ENCODE results near the gene KRT12. TPM values are rescaled to one million over a fixed set of nuclear protein-coding genes. Genes with fewer than 3 reads are reported as not detected.

KRT12 gene
- polyA plus RNA-seq, 1 experiment: not detected

DNA sequence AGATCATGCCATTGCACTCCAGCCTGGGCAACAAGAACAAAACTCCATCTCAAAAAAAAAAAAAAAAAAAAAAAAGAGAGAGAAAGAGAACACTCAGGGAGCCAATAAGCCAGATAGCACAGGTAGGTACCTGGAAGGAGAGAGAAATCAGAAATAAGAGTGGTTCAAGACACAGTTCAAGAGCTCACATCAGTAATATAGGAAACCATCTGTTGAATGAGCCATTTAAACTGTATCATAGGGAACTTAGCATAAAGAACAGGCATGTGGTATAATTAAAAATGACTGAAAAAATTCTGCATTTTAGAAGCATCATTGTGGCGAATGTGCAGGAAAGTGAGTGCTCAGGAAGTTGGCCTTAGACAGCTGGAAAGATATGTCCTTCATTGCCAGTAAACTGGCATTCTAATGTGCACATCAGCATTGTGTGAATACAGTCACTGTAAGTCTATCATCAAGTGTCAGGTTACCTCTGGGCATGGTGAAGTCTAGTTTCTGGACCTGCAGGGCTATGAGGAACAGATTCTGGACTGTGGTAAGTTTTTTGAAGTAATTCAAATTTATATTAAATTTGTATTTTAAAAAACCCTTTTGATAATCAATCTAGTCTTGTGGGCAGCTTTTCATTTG, 20.4 kb downstream of the KRT12 start:
- TF ChIP-seq, protein P1, sequence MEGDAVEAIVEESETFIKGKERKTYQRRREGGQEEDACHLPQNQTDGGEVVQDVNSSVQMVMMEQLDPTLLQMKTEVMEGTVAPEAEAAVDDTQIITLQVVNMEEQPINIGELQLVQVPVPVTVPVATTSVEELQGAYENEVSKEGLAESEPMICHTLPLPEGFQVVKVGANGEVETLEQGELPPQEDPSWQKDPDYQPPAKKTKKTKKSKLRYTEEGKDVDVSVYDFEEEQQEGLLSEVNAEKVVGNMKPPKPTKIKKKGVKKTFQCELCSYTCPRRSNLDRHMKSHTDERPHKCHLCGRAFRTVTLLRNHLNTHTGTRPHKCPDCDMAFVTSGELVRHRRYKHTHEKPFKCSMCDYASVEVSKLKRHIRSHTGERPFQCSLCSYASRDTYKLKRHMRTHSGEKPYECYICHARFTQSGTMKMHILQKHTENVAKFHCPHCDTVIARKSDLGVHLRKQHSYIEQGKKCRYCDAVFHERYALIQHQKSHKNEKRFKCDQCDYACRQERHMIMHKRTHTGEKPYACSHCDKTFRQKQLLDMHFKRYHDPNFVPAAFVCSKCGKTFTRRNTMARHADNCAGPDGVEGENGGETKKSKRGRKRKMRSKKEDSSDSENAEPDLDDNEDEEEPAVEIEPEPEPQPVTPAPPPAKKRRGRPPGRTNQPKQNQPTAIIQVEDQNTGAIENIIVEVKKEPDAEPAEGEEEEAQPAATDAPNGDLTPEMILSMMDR (IDR thresholded peaks at IDR 0.05; ENCODE audit: insufficient read depth, low read depth, low read length): no peak
- no peak for DNase-seq (ENCODE audit: low read depth)
- H3K27me3 ChIP-seq (ENCODE audit: control insufficient read depth, insufficient read depth, low read length): no peaks in the 10 kb centered on the region
- POLR2A ChIA-PET: no interaction called here
- no peaks in the 10 kb centered on the region for H3K36me3 ChIP-seq (ENCODE audit: control insufficient read depth, insufficient read depth, low read length)
- H3K4me3 ChIP-seq (ENCODE audit: low read depth, low read length): no peak overlapping the region
- CTCF ChIA-PET: interaction anchor here (1.1 to 2.4 kb wide), 3 partner anchors 10 to 816 kb away, joined by 5 to 6 read pairs (median 6); no protein-coding TSS in a partner anchor

DNA sequence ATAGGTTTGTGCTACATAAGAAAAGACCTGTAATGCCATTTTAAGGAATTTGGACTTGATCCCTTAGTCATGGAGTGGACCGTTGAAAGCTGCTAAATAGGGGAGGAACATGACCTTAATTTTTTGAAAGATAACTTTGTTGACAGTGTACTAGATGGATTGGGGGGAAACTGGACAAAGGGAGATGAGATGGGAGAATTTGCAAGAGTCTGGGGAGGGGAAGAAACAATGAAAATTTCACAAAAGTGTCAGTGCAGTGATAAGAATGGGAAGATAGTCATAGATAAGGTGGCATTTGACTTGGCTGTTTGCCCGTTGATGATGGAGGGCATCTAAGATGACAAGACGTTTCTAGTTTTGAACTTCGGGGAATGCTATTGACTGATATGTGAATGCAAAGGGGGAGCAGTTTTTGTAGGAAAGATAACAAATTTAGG, 22.3 kb downstream of the KRT12 start:
- TF ChIP-seq, protein P1 (IDR thresholded peaks at IDR 0.05; ENCODE audit: insufficient read depth, low read depth, low read length): no peak
- Histone ChIP-seq H3K36me3 (ENCODE audit: control insufficient read depth, insufficient read depth, low read length) (no peaks in the 10 kb centered on the region), H3K4me3 (ENCODE audit: low read depth, low read length) (no peak overlapping the region), H3K27me3 (ENCODE audit: control insufficient read depth, insufficient read depth, low read length) (no peaks in the 10 kb centered on the region)
- ChIA-PET CTCF (interaction anchor here (1.2 to 1.4 kb wide), 2 partner anchors 704 to 818 kb away, joined by 4 read pairs; no protein-coding TSS in a partner anchor), POLR2A (no interaction called here)
- DNase-seq (ENCODE audit: low read depth): no peak

DNA sequence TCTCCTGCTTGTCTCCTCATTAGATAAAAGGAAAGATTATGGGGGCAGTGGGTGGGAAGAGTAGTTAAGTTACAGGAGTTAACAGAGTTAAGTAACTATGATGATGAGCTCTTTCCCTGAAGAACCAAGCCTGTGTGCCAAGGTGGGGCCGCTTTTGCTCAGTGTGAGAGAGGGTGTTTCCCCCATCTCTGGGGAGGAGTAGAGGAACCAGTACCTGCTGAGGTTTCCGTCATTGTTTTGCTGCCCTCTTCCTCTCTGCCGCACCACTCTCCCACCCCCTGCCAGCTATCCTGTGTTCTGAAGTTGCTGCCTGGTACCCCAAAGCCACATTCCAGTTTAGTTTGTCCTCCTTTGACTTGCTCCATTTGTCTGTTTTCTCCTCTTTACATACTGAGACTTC, 23.8 kb downstream of the KRT12 start:
- ChIA-PET POLR2A (interaction anchor here (0.6 kb wide), 1 partner anchor 975 kb away, joined by 3 read pairs; no protein-coding TSS in a partner anchor), CTCF (interaction anchor here (1.1 to 1.5 kb wide), 2 partner anchors 819 to 822 kb away, joined by 4 read pairs; no protein-coding TSS in a partner anchor)
- no peaks in the 10 kb centered on the region for H3K36me3 ChIP-seq (ENCODE audit: control insufficient read depth, insufficient read depth, low read length)
- no peaks in the 10 kb centered on the region for H3K27me3 ChIP-seq (ENCODE audit: control insufficient read depth, insufficient read depth, low read length)
- no peak overlapping the region for H3K4me3 ChIP-seq (ENCODE audit: low read depth, low read length)
- DNase-seq (ENCODE audit: low read depth): no peak
- TF ChIP-seq, protein P1 (IDR thresholded peaks at IDR 0.05; ENCODE audit: insufficient read depth, low read depth, low read length): no peak

DNA sequence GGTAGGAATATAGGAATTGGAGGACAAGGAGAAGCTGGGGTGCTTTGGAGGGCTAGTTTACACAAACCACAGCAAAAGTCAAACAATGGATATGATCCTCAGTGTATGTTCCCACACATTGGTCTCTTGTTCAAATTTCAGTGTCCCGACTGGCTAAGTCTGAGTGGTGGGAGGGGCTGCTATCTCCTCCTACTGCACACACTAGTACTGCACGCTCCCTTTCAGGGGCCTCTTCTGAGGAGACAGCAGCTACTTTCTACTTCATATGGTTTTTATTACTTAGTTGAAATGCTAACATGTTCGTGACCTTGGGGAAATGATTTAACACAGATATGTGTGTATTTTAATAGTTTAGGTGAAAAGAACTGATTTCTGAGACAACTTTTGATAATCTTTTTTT, 25.8 kb downstream of the KRT12 start:
- no peaks in the 10 kb centered on the region for H3K36me3 ChIP-seq (ENCODE audit: control insufficient read depth, insufficient read depth, low read length)
- CTCF ChIA-PET: interaction anchor here (0.8 kb wide), 1 partner anchor 9 kb away, joined by 3 read pairs; no protein-coding TSS in a partner anchor
- no peak for DNase-seq (ENCODE audit: low read depth)
- no peaks in the 10 kb centered on the region for H3K27me3 ChIP-seq (ENCODE audit: control insufficient read depth, insufficient read depth, low read length)
- no peak overlapping the region for H3K4me3 ChIP-seq (ENCODE audit: low read depth, low read length)
- TF ChIP-seq, protein P1 (IDR thresholded peaks at IDR 0.05; ENCODE audit: insufficient read depth, low read depth, low read length): no peak
- POLR2A ChIA-PET: no interaction called here

DNA sequence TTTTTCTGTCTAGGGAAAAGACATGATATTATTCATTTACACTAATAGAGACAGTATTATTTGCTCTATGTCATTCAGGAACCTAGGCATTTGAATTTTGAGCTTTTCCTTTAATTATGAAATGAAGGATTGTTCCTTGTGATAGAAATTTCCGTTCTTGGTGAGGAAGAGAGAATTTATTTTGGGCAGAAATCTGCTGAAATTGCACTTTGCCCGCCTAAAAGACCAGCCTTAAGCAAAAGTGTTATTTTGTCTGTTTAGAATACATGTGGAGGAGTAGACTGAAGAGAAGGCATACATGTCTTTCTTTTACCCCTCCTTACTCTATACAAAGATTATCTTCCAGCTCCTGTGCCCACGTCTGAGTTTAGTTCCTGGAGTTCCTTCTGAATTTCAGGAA, 27.8 kb downstream of the KRT12 start:
- DNase-seq (ENCODE audit: low read depth): no peak
- TF ChIP-seq, protein P1 (IDR thresholded peaks at IDR 0.05; ENCODE audit: insufficient read depth, low read depth, low read length): no peak
- ChIA-PET CTCF (interaction anchor here (0.7 to 2.0 kb wide), 3 partner anchors 13 to 824 kb away, joined by 3 to 6 read pairs (median 4); no protein-coding TSS in a partner anchor), POLR2A (no interaction called here)
- Histone ChIP-seq H3K4me3 (ENCODE audit: low read depth, low read length) (no peak overlapping the region), H3K27me3 (ENCODE audit: control insufficient read depth, insufficient read depth, low read length) (no peaks in the 10 kb centered on the region), H3K36me3 (ENCODE audit: control insufficient read depth, insufficient read depth, low read length) (no peaks in the 10 kb centered on the region)
